Erythroblast (primary cell): Measurements from ENCODE around the gene RDH13.

Experiments used
- GATA1 ChIP-seq: IDR thresholded peaks from 2 replicates; pipeline ENCODE4 v1.6.1; 2011; ENCODE audit warnings: low read depth, mild to moderate bottlenecking, control low read depth, low read length, moderate library complexity
- POLR2A ChIP-seq: IDR thresholded peaks from 2 replicates; pipeline ENCODE4 v1.6.1; 2011; ENCODE audit warnings: mild to moderate bottlenecking, low read length

- TF ChIP-seq POLR2A (no peak), GATA1 (no peak)
These were observed 27.6 kb upstream of the RDH13 start for GRCh38 chr19:55090564-55090963.
